Activated naive CD4-positive, alpha-beta T cell treated with anti-CD3 and anti-CD28 coated beads, Interleukin-2, amount 50 U/mL, for 24 hours (primary cell): Measurements from ENCODE around the gene GMPPA.
A peak's percentile ranks its signal among the peaks of the same experiment; 100 is the strongest.

Experiments
- H3K27ac Mint-ChIP-seq: one replicate; pipeline ENCODE4 v1.8.0; 2021; ENCODE audit warnings: mild to moderate bottlenecking, mixed read lengths
- H3K27me3 Mint-ChIP-seq: one replicate; pipeline ENCODE4 v1.8.0; 2021; ENCODE audit warnings: mixed read lengths
- H3K36me3 Mint-ChIP-seq: one replicate; pipeline ENCODE4 v1.8.0; 2021; ENCODE audit warnings: mixed read lengths
- H3K4me1 Mint-ChIP-seq: one replicate; pipeline ENCODE4 v1.8.0; 2021; ENCODE audit warnings: mixed read lengths
- H3K4me3 Mint-ChIP-seq: one replicate; pipeline ENCODE4 v1.8.0; 2021; ENCODE audit warnings: mild to moderate bottlenecking, mixed read lengths
- H3K9me3 Mint-ChIP-seq: one replicate; pipeline ENCODE4 v1.8.0; 2021; ENCODE audit warnings: mixed read lengths

The GMPPA gene

DNA sequence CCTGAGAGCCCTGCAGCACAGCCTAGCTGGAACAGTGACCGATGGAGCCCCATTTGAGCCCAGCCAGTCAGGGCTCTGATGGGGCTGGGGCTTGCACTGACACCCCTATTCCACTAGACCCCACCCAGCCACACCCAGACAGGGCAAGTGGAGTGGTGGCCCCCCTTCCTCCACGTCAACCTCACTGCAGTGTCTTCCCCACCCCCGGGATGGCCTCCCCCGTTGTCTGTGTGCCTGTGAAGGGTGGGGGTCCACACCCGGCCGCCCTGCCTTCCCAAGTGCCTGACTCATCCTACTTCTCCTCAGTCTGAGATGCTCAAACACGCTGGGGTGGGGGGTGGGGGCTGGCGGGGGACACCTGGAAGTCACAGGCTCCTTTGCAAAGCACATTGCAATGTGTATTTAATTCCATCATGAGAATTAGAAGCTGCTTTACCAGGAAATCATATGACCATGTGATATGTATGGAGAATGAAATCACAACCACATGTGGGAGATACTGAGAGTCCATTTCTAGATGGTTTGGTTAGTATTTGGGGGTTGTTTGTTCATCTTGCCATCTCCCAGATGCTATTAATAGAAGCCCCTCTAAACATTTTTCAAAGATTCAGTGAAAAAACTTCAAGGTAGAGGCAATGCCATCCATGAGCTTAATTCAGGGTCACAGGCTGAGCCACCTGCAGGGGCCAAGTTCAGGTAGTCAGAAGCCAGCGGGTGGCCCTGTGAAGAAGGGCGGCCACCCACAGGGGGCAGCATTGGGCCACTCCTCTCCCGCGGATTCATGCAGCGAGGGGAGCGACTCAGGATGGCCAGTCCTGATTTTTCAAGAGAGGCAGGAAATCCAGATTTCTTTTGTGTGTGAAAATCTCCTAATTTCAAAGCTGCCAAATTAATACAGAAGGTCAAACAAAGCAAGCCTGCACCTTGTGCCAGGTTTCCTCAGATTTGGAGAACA is 22.7 kb upstream of the GMPPA start:
- Mint-ChIP-seq H3K4me3 (no peak overlapping the region), H3K4me1 (peaks cover 4% of the 10 kb centered on the region), H3K27ac (no peak overlapping the region), H3K27me3 (peaks cover 5% of the 10 kb centered on the region), H3K9me3 (no peaks in the 10 kb centered on the region), H3K36me3 (no peaks in the 10 kb centered on the region)

- no peak overlapping the region for H3K27ac Mint-ChIP-seq
- H3K4me3 Mint-ChIP-seq, result no peak overlapping the region
- H3K4me1 Mint-ChIP-seq, result peaks cover 4% of the 10 kb centered on the region
- H3K9me3 Mint-ChIP-seq, result no peaks in the 10 kb centered on the region
- H3K36me3 Mint-ChIP-seq, result no peaks in the 10 kb centered on the region
- H3K27me3 Mint-ChIP-seq, result peaks cover 7% of the 10 kb centered on the region
These were observed 22.0 kb upstream of the GMPPA start for GRCh38 chr2:219476652-219477151.

DNA sequence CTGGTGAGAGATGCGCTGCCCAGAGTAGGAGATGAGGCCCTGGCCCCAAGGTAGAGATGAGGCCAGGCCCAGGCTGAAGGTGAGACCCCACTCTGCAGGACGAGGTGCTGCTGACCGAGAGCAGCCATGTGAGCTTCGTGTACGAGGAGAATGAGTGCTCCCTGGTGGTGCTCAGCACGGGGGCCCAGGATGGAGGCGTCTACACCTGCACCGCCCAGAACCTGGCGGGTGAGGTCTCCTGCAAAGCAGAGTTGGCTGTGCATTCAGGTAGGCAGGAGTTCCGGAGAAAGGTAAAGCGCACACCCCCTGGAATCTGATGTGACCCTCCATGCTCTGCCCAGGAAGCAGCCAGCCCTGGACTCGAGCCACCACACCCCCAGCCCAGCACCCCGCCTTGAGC is 21.5 kb upstream of the GMPPA start:
- no peak overlapping the region for H3K27ac Mint-ChIP-seq
- no peak overlapping the region for H3K4me3 Mint-ChIP-seq
- H3K27me3 Mint-ChIP-seq, result peaks cover 8% of the 10 kb centered on the region
- no peaks in the 10 kb centered on the region for H3K9me3 Mint-ChIP-seq
- H3K36me3 Mint-ChIP-seq, result no peaks in the 10 kb centered on the region
- H3K4me1 Mint-ChIP-seq, result peaks cover 4% of the 10 kb centered on the region

DNA sequence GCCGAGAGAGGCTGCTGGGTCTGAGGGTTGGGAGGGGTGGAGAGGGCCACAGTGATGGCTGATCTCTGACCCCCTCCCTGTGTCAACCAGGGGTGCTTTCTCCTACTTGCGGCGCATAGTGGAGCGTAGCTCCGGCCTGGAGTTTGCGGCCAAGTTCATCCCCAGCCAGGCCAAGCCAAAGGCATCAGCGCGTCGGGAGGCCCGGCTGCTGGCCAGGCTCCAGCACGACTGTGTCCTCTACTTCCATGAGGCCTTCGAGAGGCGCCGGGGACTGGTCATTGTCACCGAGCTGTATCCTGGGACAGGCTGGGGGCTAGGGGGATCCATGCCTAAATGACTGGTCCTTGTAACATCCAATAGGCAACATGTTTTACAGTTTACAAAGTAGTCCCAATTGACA is 20.9 kb upstream of the GMPPA start:
- H3K4me1 Mint-ChIP-seq, result peaks cover 4% of the 10 kb centered on the region
- H3K27me3 Mint-ChIP-seq, result peaks cover 10% of the 10 kb centered on the region
- no peak overlapping the region for H3K27ac Mint-ChIP-seq
- no peaks in the 10 kb centered on the region for H3K36me3 Mint-ChIP-seq
- H3K4me3 Mint-ChIP-seq, result no peak overlapping the region
- H3K9me3 Mint-ChIP-seq, result no peaks in the 10 kb centered on the region

- H3K27ac Mint-ChIP-seq, result no peak overlapping the region
- no peak overlapping the region for H3K4me3 Mint-ChIP-seq
- peaks cover 4% of the 10 kb centered on the region for H3K4me1 Mint-ChIP-seq
- peaks cover 13% of the 10 kb centered on the region for H3K27me3 Mint-ChIP-seq
- H3K9me3 Mint-ChIP-seq, result no peaks in the 10 kb centered on the region
- H3K36me3 Mint-ChIP-seq, result no peaks in the 10 kb centered on the region
These were observed 19.8 kb upstream of the GMPPA start for GRCh38 chr2:219478916-219479315.

- Mint-ChIP-seq H3K27ac (no peak overlapping the region), H3K27me3 (peaks cover 15% of the 10 kb centered on the region), H3K4me3 (no peak overlapping the region), H3K4me1 (peaks cover 8% of the 10 kb centered on the region), H3K36me3 (no peaks in the 10 kb centered on the region), H3K9me3 (no peaks in the 10 kb centered on the region)
These were observed 18.7 kb upstream of the GMPPA start for GRCh38 chr2:219480004-219480403.

DNA sequence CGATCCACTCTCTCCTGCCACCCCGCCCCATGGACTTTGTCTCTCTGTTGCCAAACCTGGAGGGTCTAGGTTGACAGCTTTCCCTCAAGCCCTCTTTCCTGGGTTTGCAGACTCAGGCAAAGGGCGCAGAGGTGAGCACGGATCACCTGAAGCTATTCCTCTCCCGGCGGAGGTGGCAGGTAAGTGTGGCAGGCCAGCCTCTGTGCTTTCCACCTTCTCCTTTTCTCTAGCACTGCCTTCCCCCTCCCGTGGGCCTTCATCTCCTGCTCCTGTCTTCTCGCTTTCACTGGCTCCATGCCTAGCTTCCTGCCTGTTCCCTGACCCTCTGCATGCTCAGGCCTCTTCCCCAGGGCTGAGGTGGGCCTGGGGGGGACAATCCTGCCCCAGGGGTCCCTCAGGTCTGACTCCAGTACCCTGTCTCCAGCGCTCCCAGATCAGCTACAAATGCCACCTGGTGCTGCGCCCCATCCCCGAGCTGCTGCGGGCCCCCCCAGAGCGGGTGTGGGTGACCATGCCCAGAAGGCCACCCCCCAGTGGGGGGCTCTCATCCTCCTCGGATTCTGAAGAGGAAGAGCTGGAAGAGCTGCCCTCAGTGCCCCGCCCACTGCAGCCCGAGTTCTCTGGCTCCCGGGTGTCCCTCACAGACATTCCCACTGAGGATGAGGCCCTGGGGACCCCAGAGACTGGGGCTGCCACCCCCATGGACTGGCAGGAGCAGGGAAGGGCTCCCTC is 15.9 kb upstream of the GMPPA start:
- no peak overlapping the region for H3K27ac Mint-ChIP-seq
- H3K9me3 Mint-ChIP-seq, result no peaks in the 10 kb centered on the region
- H3K36me3 Mint-ChIP-seq, result no peaks in the 10 kb centered on the region
- no peak overlapping the region for H3K4me3 Mint-ChIP-seq
- peaks cover 24% of the 10 kb centered on the region for H3K27me3 Mint-ChIP-seq
- H3K4me1 Mint-ChIP-seq, result peaks cover 4% of the 10 kb centered on the region

DNA sequence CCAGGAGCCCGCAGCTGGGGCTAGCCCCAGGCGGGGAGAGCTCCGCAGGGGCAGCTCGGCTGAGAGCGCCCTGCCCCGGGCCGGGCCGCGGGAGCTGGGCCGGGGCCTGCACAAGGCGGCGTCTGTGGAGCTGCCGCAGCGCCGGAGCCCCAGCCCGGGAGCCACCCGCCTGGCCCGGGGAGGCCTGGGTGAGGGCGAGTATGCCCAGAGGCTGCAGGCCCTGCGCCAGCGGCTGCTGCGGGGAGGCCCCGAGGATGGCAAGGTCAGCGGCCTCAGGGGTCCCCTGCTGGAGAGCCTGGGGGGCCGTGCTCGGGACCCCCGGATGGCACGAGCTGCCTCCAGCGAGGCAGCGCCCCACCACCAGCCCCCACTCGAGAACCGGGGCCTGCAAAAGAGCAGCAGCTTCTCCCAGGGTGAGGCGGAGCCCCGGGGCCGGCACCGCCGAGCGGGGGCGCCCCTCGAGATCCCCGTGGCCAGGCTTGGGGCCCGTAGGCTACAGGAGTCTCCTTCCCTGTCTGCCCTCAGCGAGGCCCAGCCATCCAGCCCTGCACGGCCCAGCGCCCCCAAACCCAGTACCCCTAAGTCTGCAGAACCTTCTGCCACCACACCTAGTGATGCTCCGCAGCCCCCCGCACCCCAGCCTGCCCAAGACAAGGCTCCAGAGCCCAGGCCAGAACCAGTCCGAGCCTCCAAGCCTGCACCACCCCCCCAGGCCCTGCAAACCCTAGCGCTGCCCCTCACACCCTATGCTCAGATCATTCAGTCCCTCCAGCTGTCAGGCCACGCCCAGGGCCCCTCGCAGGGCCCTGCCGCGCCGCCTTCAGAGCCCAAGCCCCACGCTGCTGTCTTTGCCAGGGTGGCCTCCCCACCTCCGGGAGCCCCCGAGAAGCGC is 15.0 kb upstream of the GMPPA start:
- H3K4me1 Mint-ChIP-seq, result peaks cover 4% of the 10 kb centered on the region
- peaks cover 24% of the 10 kb centered on the region for H3K27me3 Mint-ChIP-seq
- no peak overlapping the region for H3K27ac Mint-ChIP-seq
- no peaks in the 10 kb centered on the region for H3K9me3 Mint-ChIP-seq
- H3K4me3 Mint-ChIP-seq, result peak overlapping the region; percentile 58
- no peaks in the 10 kb centered on the region for H3K36me3 Mint-ChIP-seq

DNA sequence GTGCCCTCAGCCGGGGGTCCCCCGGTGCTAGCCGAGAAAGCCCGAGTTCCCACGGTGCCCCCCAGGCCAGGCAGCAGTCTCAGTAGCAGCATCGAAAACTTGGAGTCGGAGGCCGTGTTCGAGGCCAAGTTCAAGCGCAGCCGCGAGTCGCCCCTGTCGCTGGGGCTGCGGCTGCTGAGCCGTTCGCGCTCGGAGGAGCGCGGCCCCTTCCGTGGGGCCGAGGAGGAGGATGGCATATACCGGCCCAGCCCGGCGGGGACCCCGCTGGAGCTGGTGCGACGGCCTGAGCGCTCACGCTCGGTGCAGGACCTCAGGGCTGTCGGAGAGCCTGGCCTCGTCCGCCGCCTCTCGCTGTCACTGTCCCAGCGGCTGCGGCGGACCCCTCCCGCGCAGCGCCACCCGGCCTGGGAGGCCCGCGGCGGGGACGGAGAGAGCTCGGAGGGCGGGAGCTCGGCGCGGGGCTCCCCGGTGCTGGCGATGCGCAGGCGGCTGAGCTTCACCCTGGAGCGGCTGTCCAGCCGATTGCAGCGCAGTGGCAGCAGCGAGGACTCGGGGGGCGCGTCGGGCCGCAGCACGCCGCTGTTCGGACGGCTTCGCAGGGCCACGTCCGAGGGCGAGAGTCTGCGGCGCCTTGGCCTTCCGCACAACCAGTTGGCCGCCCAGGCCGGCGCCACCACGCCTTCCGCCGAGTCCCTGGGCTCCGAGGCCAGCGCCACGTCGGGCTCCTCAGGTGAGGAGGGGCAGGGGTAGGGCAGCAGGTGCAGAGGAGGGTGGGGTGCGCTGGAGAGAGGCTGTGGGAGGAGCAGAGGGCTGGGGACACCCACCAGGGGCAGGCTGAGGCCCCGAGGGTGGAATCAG is 14.1 kb upstream of the GMPPA start:
- peak overlapping the region; percentile 58 for H3K4me3 Mint-ChIP-seq
- peaks cover 24% of the 10 kb centered on the region for H3K27me3 Mint-ChIP-seq
- H3K9me3 Mint-ChIP-seq, result no peaks in the 10 kb centered on the region

GRCh38 chr2:219485201-219485580 is 13.5 kb upstream of the GMPPA start:
- Mint-ChIP-seq H3K4me3 (no peak overlapping the region), H3K36me3 (no peaks in the 10 kb centered on the region), H3K27me3 (peaks cover 24% of the 10 kb centered on the region), H3K9me3 (no peaks in the 10 kb centered on the region), H3K27ac (no peak overlapping the region), H3K4me1 (peaks cover 4% of the 10 kb centered on the region)

More for the DNA sequence above, 14.1 kb upstream of the GMPPA start:
- no peak overlapping the region for H3K27ac Mint-ChIP-seq
- H3K36me3 Mint-ChIP-seq, result no peaks in the 10 kb centered on the region
- peaks cover 4% of the 10 kb centered on the region for H3K4me1 Mint-ChIP-seq

DNA sequence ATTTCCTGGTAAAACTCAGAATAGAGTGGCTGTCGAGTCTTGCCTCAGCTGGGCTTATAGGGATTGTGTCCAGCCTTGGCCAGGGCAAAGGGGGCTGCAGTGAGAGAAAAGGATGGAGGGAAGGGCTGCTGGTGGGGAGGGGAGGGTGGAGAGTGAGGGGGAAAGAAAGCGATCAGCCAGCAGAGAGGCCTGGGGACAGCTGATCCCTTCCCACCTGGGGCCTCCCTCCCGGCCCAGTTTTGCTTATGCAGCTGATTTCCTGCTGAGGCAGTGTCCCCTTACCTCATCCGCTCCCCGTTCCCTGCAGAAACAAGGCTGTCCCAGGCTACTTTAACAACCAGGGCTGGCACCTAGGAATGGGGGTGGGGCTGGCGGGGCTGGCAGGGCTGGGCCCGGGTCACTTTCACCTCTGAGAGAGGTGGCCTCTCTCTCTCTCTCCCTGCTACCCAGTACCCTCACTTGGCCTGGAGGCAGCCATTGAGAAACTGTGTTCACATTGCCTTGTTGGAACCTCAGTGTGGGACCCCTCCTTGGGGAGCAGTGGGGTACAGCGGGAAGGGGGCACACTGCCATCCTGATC is 12.2 kb upstream of the GMPPA start:
- H3K36me3 Mint-ChIP-seq, result no peaks in the 10 kb centered on the region
- H3K4me3 Mint-ChIP-seq, result no peak overlapping the region
- H3K9me3 Mint-ChIP-seq, result no peaks in the 10 kb centered on the region
- peaks cover 21% of the 10 kb centered on the region for H3K27me3 Mint-ChIP-seq
- no peak overlapping the region for H3K27ac Mint-ChIP-seq
- peaks cover 4% of the 10 kb centered on the region for H3K4me1 Mint-ChIP-seq

DNA sequence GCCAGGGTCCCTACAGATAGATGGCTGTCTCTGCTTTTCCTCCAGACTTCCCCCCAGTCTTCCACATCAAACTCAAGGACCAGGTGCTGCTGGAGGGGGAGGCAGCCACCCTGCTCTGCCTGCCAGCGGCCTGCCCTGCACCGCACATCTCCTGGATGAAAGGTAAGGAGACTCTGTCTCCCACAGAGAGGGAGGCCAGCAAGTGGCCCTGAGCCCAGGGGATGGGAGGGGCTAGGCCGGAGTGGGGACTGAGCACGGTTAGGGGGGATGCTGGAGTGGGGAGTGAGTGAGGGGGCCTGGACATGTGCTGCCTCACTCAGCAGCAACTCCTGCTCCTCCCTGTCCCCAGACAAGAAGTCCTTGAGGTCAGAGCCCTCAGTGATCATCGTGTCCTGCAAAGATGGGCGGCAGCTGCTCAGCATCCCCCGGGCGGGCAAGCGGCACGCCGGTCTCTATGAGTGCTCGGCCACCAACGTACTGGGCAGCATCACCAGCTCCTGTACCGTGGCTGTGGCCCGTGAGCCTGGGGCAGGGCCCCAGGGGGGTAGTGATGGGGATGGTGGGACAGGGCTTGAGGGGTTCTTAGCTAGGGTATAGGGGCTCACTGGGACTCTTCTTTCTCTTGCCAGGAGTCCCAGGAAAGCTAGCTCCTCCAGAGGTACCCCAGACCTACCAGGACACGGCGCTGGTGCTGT is 10.4 kb upstream of the GMPPA start:
- H3K27ac Mint-ChIP-seq, result no peak overlapping the region
- no peak overlapping the region for H3K4me3 Mint-ChIP-seq
- peaks cover 21% of the 10 kb centered on the region for H3K27me3 Mint-ChIP-seq
- peaks cover 4% of the 10 kb centered on the region for H3K4me1 Mint-ChIP-seq
- no peaks in the 10 kb centered on the region for H3K9me3 Mint-ChIP-seq
- no peaks in the 10 kb centered on the region for H3K36me3 Mint-ChIP-seq

GRCh38 chr2:219488844-219489194 is 9.9 kb upstream of the GMPPA start:
- Mint-ChIP-seq H3K27ac (no peak overlapping the region), H3K27me3 (peaks cover 22% of the 10 kb centered on the region), H3K36me3 (no peaks in the 10 kb centered on the region)

DNA sequence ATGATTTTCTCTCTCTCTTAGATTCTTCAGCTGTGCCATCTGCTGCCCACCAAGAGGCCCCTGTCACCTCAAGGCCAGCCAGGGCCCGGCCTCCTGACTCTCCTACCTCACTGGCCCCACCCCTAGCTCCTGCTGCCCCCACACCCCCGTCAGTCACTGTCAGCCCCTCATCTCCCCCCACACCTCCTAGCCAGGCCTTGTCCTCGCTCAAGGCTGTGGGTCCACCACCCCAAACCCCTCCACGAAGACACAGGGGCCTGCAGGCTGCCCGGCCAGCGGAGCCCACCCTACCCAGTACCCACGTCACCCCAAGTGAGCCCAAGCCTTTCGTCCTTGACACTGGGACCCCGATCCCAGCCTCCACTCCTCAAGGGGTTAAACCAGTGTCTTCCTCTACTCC is 9.4 kb upstream of the GMPPA start:
- H3K27ac Mint-ChIP-seq, result no peak overlapping the region
- H3K9me3 Mint-ChIP-seq, result no peaks in the 10 kb centered on the region
- H3K4me3 Mint-ChIP-seq, result no peak overlapping the region
- H3K27me3 Mint-ChIP-seq, result peaks cover 21% of the 10 kb centered on the region
- H3K36me3 Mint-ChIP-seq, result no peaks in the 10 kb centered on the region
- peaks cover under 1% of the 10 kb centered on the region for H3K4me1 Mint-ChIP-seq

More at GRCh38 chr2:219488844-219489194, 9.9 kb upstream of the GMPPA start:
- peaks cover 4% of the 10 kb centered on the region for H3K4me1 Mint-ChIP-seq
- no peak overlapping the region for H3K4me3 Mint-ChIP-seq
- H3K9me3 Mint-ChIP-seq, result no peaks in the 10 kb centered on the region
